Measurements from ENCODE around the gene ANTKMT. TPM values are rescaled to one million over a fixed set of nuclear protein-coding genes. Genes with fewer than 3 reads are reported as not detected.

The ANTKMT gene
- total and polyA plus RNA-seq, 2 of the 8 experiments (the other 6 are each of a cell fraction or from before 2014, with no cell fraction given) = 26.5 to 26.6 TPM

- TF ChIP-seq TAF7 (optimal IDR thresholded peaks at IDR 0.05; ENCODE audit: borderline replicate concordance, low read depth, low read length) = no peak
- TF ChIP-seq USF2 (IDR thresholded peaks at IDR 0.05; ENCODE audit: low read length) = no peak
- TF ChIP-seq SP2 (IDR thresholded peaks at IDR 0.05; ENCODE audit: low read length) = no peak
- no peak for TF ChIP-seq CHD2 (IDR thresholded peaks at IDR 0.05; ENCODE audit: low read length)
- no peak for TF ChIP-seq CTCF (IDR thresholded peaks at IDR 0.05; ENCODE audit: control extremely low read depth in 1 of 3, insufficient read depth in 1 of 3, low read depth in 1 of 3, low read length in 3 of 3)
- TF ChIP-seq BACH1 (IDR thresholded peaks at IDR 0.05; ENCODE audit: low read length) = no peak
- TF ChIP-seq MAFK (IDR thresholded peaks at IDR 0.05; ENCODE audit: low read depth, low read length) = no peak
These were observed 39.8 kb downstream of the ANTKMT start, which contains the start of gene MSLN (continued) for GRCh38 chr16:760545-761343.
